Measurements from ENCODE around the gene GPR156. TPM values are rescaled to one million over a fixed set of nuclear protein-coding genes. Genes with fewer than 3 reads are reported as not detected.

GPR156 gene
- total RNA-seq, 4 donors from 2014 or later: not detected

DNA sequence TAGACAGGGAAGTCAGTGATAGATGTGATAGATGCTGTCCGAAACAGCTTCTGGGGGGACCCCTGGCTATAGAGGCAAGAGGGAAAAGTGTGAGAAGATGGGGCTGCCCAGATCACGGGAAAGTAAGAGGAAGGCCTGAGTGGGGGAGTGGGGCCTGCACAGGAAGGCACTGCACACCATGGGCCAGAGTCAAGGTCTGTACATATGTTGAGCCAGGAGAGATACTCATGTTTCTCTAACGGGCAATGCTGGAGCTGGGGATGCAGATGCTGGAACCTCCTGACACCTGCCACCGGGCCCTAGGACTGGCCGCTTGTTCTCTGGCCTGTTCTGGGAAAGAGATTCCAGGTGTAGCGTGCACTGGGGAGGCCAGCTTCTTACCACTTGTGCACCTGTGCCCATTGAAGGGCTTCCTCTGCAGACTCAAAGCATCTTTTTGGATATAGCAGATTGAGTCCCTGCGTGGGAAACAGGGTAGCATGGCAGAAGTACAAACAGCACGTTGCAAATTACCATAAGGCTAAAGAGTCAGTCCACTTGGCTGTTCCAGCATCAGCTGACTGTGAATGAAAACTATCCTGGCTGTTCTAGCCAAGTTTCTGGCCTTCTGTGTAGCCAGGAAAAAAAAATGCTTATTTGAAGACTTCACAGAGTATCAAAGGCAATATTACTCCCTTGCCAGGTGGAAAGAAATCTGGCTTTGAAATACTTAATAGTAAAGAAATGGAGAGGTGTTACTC lies 113.7 kb downstream of the GPR156 start:
- TF ChIP-seq POLR2A (IDR thresholded peaks at IDR 0.05): no peak
- TF ChIP-seq, protein P1, sequence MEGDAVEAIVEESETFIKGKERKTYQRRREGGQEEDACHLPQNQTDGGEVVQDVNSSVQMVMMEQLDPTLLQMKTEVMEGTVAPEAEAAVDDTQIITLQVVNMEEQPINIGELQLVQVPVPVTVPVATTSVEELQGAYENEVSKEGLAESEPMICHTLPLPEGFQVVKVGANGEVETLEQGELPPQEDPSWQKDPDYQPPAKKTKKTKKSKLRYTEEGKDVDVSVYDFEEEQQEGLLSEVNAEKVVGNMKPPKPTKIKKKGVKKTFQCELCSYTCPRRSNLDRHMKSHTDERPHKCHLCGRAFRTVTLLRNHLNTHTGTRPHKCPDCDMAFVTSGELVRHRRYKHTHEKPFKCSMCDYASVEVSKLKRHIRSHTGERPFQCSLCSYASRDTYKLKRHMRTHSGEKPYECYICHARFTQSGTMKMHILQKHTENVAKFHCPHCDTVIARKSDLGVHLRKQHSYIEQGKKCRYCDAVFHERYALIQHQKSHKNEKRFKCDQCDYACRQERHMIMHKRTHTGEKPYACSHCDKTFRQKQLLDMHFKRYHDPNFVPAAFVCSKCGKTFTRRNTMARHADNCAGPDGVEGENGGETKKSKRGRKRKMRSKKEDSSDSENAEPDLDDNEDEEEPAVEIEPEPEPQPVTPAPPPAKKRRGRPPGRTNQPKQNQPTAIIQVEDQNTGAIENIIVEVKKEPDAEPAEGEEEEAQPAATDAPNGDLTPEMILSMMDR (IDR thresholded peaks at IDR 0.05): no peak
- Histone ChIP-seq H3K27ac (no peak overlapping the region), H3K36me3 (no peaks in the 10 kb centered on the region), H3K27me3 (no peaks in the 10 kb centered on the region), H3K9me3 (no peaks in the 10 kb centered on the region), H3K4me1 (no peaks in the 10 kb centered on the region), H3K4me3 (no peak overlapping the region)
- DNase-seq: no peak

DNA sequence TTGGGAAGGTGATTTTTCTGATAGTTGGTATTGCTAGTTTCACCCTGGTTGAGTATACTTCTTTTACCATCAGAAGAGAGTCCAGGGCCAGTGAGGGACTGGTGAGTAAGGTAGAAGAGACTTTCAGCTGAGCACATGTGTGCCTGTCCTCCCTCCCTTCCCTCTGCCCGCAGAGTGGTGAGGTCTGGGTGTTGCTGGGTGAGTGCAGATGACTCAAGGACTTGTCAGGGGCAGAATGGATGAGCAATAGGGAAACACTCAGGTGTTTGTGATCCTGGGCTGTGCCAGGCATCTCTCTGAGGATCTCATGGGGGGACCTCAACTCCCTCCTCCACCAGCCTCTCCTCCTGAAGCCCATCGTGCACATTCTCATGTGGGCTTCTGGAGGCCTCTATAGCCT lies 114.8 kb downstream of the GPR156 start:
- no peak for TF ChIP-seq POLR2A (IDR thresholded peaks at IDR 0.05)
- TF ChIP-seq, protein P1 (IDR thresholded peaks at IDR 0.05): no peak
- no peak for DNase-seq
- Histone ChIP-seq H3K4me1 (no peaks in the 10 kb centered on the region), H3K4me3 (no peak overlapping the region), H3K36me3 (no peaks in the 10 kb centered on the region), H3K27ac (no peak overlapping the region), H3K27me3 (no peaks in the 10 kb centered on the region), H3K9me3 (no peaks in the 10 kb centered on the region)

DNA sequence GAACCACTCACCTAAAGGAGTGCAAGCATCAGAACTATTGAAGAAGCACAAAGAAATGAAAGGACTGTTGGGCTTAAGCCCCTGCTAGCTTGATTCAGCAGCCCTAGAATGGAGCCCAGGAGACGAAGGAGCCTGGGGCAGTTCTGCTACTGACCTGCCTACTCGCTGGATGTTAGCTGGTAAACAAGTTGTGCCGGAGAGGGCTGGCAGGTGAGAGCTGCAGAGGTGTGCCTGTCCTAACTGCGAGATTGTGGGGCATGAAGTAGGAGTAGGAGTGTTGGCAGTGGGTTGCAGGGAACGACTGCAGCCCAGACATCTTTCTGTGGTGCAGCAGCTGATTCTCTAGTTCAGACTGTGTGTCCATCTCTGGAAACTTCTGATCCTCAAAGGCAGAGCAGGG lies 115.6 kb downstream of the GPR156 start:
- TF ChIP-seq POLR2A (IDR thresholded peaks at IDR 0.05): no peak
- TF ChIP-seq, protein P1 (IDR thresholded peaks at IDR 0.05): no peak
- H3K4me3 ChIP-seq: no peak overlapping the region
- DNase-seq: no peak
- H3K27me3 ChIP-seq: no peaks in the 10 kb centered on the region
- no peaks in the 10 kb centered on the region for H3K4me1 ChIP-seq
- H3K9me3 ChIP-seq: no peaks in the 10 kb centered on the region
- H3K27ac ChIP-seq: no peak overlapping the region
- no peaks in the 10 kb centered on the region for H3K36me3 ChIP-seq

DNA sequence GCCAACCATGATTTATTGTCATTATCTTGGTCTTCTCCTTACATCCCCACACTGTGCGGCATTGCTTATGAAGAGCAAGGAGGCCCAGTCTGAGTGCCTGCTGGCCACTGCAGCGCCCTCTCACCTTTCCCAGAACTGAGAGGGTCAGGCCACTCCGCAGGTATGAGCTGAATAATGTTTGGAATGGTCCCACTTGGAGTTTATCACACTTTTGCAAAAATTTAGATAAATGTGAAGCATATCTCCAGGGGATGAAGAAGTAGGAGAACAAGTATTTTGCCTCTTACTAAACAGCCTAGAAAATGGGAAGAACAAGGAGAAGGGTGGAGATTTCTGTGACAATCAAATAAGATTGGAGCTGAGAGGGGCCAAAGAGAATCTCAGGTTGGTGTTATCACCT lies 116.4 kb downstream of the GPR156 start:
- no peak for DNase-seq
- no peak overlapping the region for H3K4me3 ChIP-seq

DNA sequence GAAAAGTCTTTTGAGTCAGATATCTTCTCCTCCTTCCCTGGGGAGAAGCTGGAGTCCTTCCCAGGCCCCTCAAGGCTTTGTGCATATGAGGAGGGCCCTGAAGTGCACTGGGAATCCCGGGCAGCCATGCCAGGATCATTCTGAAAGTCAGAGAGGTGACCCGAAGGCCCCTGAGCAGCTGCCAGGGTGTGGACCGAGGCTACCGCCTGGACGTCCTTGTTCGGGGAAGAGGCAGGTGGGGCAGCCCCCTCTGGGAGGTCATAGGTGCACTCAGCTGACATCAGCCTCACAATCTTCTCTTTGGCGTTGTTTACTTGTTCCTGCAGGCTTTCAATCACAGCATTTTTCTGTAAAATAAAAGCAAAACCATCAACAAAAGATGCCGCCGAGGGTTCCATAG lies 117.0 kb downstream of the GPR156 start:
- Histone ChIP-seq H3K4me1 (no peaks in the 10 kb centered on the region), H3K36me3 (no peaks in the 10 kb centered on the region), H3K27me3 (no peaks in the 10 kb centered on the region), H3K9me3 (no peaks in the 10 kb centered on the region), H3K27ac (no peak overlapping the region), H3K4me3 (no peak overlapping the region)
- no peak for DNase-seq
- TF ChIP-seq, protein P1 (IDR thresholded peaks at IDR 0.05): no peak
- no peak for TF ChIP-seq POLR2A (IDR thresholded peaks at IDR 0.05)

More for the DNA sequence above, 116.4 kb downstream of the GPR156 start:
- Histone ChIP-seq H3K36me3 (no peaks in the 10 kb centered on the region), H3K9me3 (no peaks in the 10 kb centered on the region), H3K4me1 (no peaks in the 10 kb centered on the region), H3K27me3 (no peaks in the 10 kb centered on the region), H3K27ac (no peak overlapping the region)
- no peak for TF ChIP-seq POLR2A (IDR thresholded peaks at IDR 0.05)
- TF ChIP-seq, protein P1 (IDR thresholded peaks at IDR 0.05): no peak

Data from Peyer's patch (tissue), 4 donors.